Mammary epithelial cell (primary cell): ENCODE measurements around the gene LDLRAD4.

ENCODE experiments used
- CTCF ChIP-seq, 2 donors: IDR thresholded peaks in 1 of 2; conservative IDR thresholded peaks in 1 of 2; 2 replicates each; pipeline ENCODE4 v1.5.1; 2011 to 2012; ENCODE audit warnings: inconsistent platforms in 2 of 2, low read length in 2 of 2, mild to moderate bottlenecking in 2 of 2, control low read depth in 1 of 2, low read depth in 1 of 2; ENCODE audit not compliant: insufficient read depth in 1 of 2; ENCODE audit errors: extremely low read depth in 1 of 2
- EZH2 ChIP-seq: IDR thresholded peaks from 2 replicates; pipeline ENCODE4 v1.6.1; 2012; ENCODE audit warnings: low read length, inconsistent platforms, borderline replicate concordance

GRCh38 chr18:13241083-13241892 lies 22.7 kb downstream of the LDLRAD4 start:
- no peak for TF ChIP-seq CTCF (conservative IDR thresholded peaks at IDR 0.05 in 1 of 2, IDR thresholded peaks at IDR 0.05 in 1 of 2; ENCODE audit: extremely low read depth in 1 of 2, insufficient read depth in 1 of 2, low read depth in 1 of 2, low read length in 2 of 2)
- no peak for TF ChIP-seq EZH2
